ENCODE results near the gene ADGRV1. TPM values are rescaled to one million over a fixed set of nuclear protein-coding genes. Genes with fewer than 3 reads are reported as not detected.

ADGRV1 gene
- total RNA-seq, result 31.9 TPM

- DNase-seq (ENCODE audit: low spot score), result peak; percentile 86
Measured at GRCh38 chr5:90558344-90559192, at the start of gene ADGRV1. ADGRV1 (plus strand) TSS chr5:90558797; CDS start chr5:90558896, 99 bp downstream.

DNA sequence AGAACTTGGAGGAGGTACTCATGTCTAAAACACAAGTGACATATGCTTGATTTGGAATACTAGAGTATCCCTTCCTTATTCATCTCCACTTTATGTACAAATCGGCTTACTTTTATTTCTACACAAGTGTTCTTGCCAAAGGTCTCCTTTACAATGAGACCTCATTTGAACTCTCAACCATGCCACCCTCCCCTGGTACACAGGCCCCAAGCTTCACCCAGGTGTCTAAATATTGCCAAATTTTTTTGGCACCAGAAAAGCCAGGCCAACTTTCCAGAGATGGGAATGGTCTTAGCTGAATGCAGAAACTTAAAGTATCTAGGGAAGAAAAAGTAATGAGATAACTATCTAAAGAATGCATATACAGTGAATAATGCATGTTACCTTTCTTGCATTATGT, 48.2 kb upstream of the ADGRV1 start:
- no peak for DNase-seq (ENCODE audit: low spot score)

DNA sequence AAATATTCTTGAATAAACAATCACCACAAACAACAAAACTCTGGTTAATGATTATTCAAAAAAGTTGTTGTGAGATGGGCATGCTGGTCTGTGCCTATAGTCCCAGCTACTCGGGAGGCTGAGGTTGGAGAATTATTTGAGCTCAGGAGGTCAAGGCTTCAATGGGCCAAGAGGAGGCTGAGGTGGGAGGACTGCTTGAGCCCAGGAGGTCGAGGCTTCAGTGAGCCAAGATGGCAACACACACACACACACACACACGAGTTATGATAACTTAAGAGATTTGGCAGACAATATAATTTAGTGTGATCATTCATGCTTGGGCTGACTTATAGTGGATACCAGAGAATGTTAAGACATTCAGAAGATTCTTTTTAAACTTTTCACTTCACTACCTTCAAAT, 44.1 kb upstream of the ADGRV1 start:
- DNase-seq (ENCODE audit: low spot score), result no peak

GRCh38 chr5:90518661-90519060, 39.9 kb upstream of the ADGRV1 start:
- DNase-seq (ENCODE audit: low spot score), result no peak

- DNase-seq (ENCODE audit: low spot score), result no peak
Measured at GRCh38 chr5:90519081-90519480, 39.5 kb upstream of the ADGRV1 start.

DNA sequence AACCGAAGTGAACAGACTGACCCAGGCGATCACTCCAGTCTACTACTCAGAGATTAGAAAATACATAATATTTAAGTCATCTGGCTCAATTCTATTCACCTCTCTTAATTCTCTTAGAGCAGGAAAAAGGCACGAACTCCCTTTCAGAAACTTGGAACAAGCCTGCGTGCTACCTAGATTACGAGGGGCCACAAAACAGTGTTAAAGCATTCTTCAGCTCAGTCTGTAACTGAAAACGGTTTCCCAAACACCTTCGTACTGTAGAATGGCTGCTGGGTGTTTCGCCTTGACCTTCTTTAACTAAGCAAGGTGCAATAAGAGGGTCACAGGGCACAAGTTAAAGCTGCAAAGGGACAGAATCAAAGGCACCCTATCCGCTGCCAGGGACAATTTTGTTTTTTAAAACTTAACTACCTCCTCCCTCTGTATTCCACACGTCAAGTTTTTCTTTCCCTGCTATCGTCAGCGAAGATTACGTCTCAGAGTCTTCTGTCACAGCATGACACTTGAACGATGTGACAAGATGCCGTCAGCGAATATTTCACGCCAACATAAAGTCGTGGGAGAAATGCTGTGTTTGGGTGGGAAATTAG, 29.9 kb upstream of the ADGRV1 start:
- no peak for DNase-seq (ENCODE audit: low spot score)

DNA sequence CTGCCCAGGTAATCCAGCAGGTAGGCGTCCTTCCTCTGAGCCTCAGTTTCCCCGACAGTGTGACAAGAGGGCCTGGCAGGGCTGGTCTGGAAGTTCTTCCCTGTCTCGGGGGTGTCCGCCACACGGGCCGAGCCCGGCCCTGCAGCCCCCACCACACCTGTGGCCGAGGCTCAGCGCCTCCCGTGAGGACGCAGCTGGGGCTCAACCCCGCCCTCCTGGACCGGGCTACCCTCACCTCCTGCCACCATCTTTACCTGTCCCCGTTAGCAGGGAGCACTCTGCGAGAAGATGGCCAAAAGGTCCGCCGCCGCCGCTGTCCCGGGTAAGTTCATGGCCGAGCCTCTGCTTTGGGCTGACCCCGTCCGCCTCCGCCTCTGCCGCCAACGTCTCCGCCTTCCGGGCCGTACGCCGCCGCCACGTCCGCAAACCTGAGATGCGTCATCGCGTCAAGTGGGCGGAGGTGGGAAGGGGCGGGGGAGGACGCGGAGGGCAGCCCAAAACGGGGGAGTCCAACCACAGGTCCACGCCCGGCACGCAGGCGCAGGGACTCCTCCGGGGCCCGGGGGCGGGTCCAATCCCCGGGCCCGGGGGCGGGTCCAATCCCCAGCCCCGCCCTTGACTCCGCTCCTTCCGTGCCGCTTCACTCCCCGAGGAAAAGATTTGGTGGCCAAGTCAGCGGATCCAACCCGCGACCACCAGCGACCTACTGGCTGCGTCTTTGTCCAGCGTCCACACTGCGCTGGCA, 29.2 kb upstream of the ADGRV1 start, which contains the start of gene LYSMD3:
Gene LYSMD3, minus strand, starts transcription at position 391 of the 745 bp plus-strand sequence. CDS start 4,295 bp downstream, outside the sequence.
- peak; percentile 97 for DNase-seq (ENCODE audit: low spot score)

DNA sequence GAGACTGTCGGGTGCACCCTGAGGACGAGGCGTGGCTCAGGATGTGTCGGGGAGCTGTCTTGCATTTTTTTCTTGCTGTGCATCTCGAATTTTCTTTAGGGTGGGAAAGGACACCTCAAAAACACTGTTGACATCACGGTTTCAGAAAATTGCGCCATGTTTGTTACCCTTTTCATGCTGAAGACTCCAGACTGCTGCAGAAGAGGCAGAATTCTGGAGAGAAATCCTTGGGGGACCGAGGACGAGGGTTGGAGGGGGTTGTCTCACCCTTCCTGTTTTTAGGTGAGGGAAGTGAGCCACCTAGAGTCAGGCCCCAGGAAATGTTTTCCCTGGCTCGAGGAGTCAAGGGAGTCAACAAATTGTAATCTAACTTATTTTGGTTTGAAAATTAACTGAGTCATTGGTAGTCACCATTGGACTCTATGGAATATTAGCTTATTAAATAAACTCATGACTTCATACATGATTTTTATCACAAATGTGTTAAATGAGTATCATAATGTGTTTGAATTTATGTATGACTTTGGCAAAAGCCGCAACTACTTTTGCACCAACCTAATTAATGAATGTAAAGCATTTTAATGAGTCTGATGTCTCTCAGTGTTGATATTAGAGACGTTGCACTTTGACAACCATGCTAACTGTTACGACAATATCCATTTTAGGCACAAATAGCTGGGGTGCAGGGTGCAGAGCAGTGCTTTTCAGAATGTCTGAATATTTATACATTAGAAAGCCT, 28.5 kb upstream of the ADGRV1 start:
- peak; percentile 71 for DNase-seq (ENCODE audit: low spot score)

DNA sequence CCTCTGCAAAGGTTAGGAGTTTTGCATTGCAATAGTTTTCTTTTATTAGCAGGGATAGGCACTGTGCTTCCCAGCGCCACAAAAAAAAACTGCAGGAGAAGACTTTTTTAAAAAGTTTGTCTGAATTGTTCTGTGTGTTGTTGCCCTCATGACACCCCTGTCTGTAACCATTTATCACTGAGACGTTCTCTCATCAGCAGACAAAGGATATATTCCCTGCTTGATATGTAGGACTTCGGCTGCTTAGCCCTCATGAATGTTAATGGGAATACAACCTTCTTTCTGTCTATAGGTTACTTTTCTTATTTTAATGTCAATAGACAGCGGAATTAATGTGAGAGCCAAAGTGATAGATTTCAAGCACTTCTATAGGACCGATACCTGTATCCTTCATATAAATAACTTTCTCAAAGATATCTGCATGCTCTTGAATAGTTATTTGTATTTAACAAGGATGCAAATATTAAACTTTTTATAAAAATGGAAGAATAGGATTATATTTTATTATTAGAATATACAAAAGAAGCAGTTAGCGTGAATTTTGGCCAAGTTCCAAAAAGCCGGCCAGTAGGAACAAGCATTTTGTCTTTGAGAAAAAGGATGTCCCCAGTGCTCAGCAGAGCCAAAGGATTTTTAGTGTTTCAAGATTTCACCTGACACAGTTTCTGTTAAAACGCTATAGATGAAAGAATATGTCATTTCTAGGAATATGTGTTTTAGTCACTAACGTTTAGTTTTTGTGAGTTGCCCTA, 27.7 kb upstream of the ADGRV1 start:
- no peak for DNase-seq (ENCODE audit: low spot score)

GRCh38 chr5:90533794-90534193, 24.8 kb upstream of the ADGRV1 start:
- no peak for DNase-seq (ENCODE audit: low spot score)

DNA sequence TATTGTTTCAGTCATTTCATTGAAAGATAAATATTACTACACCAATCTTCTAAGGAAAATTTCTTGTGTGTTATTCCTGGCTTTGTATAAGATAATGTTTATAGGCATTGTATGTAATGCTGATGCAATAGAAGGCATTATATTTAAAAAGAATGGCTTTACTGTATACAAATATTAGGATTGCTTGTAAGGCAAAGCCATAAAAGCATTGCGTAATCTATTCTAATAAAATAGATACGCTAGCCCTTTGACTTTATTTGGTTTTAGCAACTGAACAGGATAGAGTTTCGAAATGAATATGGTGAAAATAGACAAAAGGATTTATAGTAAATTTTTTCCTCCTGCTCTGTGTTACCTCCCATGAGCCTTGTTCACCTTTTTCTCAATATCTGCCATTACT, 23.7 kb upstream of the ADGRV1 start:
- DNase-seq (ENCODE audit: low spot score), result no peak

- DNase-seq (ENCODE audit: low spot score), result no peak
Measured at GRCh38 chr5:90542827-90543519, 15.6 kb upstream of the ADGRV1 start.

- DNase-seq (ENCODE audit: low spot score), result no peak
Measured at GRCh38 chr5:90545511-90545910, 13.1 kb upstream of the ADGRV1 start.

DNA sequence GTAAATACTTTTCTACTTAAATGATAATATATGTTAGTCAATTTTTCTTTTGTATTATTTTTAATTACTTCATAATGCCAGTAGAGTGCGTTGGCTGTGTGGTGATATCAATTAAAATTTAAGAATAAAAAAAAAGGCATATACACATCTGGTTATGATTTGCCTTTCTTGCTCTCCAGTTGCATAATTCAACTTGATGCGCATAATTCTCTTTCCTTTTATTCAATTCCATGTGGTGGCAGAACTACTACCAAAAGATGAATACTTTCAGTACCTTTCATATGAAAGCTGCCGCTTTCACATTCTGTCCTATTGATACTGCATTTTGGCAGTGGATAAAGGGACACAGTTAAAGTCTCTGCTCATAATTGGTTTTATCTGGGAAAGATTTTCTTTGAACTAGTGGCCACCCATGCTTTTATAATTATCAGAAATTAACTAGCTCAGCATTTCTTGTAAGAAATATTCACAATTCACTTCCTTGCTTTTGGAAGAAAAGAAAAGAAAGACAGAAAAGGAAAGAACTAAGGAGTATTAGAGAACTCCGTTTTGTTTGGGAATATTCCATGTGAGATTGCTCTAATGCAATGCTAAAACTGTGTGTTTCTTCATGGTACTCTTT, 12.3 kb upstream of the ADGRV1 start:
- no peak for DNase-seq (ENCODE audit: low spot score)

DNA sequence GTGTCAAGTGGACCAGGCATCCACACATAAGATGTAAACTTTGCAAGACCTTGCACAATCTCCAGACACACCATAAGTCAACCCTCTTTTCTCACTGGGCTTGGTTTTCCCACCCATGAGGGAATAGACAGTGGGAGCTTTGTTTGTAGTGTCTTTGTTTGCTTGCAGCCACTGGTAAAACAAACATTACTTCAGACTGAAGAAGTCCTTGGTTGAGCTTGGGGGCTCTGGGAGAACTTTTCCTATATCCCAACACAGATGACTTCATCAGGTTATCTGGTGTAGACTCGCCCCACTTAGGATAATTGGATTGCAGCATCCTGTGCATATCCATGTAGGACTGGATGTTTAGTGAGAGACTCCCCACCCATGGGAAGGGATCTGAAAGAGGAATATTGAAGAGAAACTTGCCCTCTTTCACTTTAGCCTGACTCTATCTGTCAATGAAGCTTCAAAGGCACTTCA, 11.5 kb upstream of the ADGRV1 start:
- no peak for DNase-seq (ENCODE audit: low spot score)

GRCh38 chr5:90548069-90548593, 10.5 kb upstream of the ADGRV1 start:
- peak; percentile 48 for DNase-seq (ENCODE audit: low spot score)

DNA sequence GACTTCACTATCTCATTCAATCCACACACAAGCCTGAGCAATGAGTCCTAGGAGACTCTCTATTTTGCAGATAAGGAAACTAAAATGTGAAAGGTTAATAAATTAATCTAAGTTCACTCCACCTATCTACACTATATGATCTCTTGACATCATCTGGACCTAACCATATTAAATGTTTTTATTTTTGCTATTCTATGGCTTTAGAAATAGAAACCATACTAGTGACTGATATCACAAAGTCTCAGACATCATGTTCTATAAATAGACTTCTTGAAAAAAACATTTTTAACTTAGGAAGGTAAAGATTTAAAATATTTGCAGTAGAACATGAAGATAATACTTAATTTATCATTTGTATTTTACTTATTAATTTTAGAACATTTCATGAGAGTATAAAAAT, 9.4 kb upstream of the ADGRV1 start:
- no peak for DNase-seq (ENCODE audit: low spot score)

DNA sequence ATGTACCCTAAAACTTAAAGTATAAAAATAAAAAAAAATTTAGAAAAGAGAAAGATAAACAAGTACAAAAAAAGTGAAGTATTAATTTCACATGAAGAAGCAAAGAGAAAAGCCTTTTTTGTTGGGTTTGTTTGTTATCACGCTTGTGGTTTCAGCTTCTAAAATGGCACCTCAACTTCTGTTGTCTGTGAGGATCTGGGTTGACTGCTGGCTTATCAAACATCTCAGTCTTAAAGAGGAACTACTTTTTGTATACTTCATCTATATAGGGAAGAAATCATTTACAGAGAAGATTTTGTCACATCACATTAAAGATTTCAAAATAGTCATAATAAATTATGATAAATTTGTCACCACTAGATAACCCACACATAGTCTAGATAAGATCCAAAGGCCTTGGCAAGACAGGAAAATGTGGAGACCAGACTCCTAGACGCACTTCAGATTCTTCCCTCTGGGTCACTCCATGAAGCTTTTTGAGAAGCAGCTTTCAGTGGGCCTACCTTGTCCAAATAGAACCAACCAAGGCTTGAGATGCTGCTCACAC, 8.8 kb upstream of the ADGRV1 start:
- DNase-seq (ENCODE audit: low spot score), result no peak

DNA sequence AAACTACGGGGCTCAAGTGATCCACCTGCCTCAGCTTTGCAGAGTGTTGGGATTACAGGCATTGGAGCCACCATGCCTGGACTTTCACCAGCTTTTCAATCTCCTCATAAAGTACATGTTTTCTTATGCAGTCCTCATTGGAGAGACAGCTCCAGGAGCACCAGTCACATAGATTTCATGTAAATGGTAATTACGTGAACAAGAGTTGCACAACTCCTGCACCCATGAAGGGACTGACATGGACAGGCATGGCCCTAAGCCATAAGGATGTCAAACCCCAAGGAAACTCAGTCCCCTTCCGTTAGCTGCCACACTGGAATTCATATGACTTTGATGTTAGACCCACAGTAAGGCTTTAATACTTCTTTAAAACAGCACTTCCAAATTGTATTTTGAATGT, 7.6 kb upstream of the ADGRV1 start:
- DNase-seq (ENCODE audit: low spot score), result no peak

Measured in mucosa of gallbladder (tissue), 1 donor.